ENCODE measurements around the gene PIH1D1. TPM values are rescaled to one million over a fixed set of nuclear protein-coding genes. Genes with fewer than 3 reads are reported as not detected.
A peak's percentile ranks its signal among the peaks of the same experiment; 100 is the strongest.

The PIH1D1 gene
- total and polyA plus RNA-seq, 2 of the 8 experiments (the other 6 are each of a cell fraction or from before 2014, with no cell fraction given): 146 to 195 TPM

DNA sequence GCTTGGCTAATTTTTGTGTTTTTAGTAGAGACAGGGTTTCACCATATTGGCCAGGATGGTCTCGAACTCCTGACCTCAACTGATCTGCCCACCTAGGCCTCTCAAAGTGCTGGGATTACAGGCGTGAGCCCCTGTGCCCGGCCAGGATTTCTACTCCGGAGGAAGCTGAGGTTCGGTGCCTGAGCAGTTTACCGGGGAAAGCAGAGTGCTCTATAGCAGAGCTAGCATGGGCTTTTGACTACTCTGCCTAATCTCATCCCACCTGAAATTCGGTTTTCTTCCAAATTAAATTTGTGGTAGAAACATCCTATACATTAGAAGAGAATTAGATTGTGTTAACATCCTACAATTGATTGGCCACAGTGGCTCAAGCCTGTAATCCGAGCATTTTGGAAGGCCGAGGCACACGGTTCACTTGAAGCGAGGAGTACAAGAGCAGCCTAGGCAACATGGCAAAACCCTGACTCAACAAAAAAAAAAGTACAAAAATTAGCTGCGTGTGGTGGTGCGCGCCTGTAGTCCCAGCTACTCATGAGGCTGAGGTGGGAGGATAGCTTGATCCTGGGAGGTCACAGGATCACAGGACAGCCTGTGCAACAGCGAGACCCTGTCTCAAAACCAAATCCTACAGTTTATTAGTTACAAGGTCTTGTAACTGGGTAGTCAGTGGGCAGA lies 37.4 kb upstream of the PIH1D1 start:
- peak overlapping the region; percentile 85 to 98 for H3K4me2 ChIP-seq (ENCODE audit: insufficient read depth in 1 of 2, low read depth in 2 of 2, low read length in 2 of 2)
- H3K14ac ChIP-seq (ENCODE audit: insufficient read length): no peak overlapping the region
- no peak overlapping the region for H2BK20ac ChIP-seq (ENCODE audit: low read length)
- peaks cover 12% of the 10 kb centered on the region for H3K23me2 ChIP-seq (ENCODE audit: low read depth, low read length)
- no peak for FAIRE-seq
- H3K23ac ChIP-seq (ENCODE audit: insufficient read length): no peak overlapping the region
- no peak overlapping the region for H4K91ac ChIP-seq (replicated peaks; ENCODE audit: insufficient read length, low read length)
- H2BK5ac ChIP-seq (ENCODE audit: low read depth, low read length): peak overlapping the region; percentile 99
- H3K56ac ChIP-seq (replicated peaks; ENCODE audit: insufficient read length, low read depth, low read length): peak overlapping the region; percentile 70
- H3K9ac ChIP-seq (replicated peaks in 1 of 4; ENCODE audit: extremely low read depth in 1 of 4, low read depth in 3 of 4, low read length in 3 of 4): peak overlapping the region; percentile 92 to 100 (median 100)
- no peak for DNase-seq (ENCODE audit: low read depth in 1 of 2, low spot score in 2 of 2)
- no peaks in the 10 kb centered on the region for H3K9me3 ChIP-seq (ENCODE audit: insufficient read depth in 2 of 2, low read depth in 1 of 2, low read length in 1 of 2)
- TF ChIP-seq MAFK (IDR thresholded peaks at IDR 0.05; ENCODE audit: low read depth, low read length) (peak; percentile 4; the same call in 1 of the 2 replicates), TAF7 (optimal IDR thresholded peaks at IDR 0.05; ENCODE audit: borderline replicate concordance, low read depth, low read length) (peak; percentile 11), KDM5A (IDR thresholded peaks at IDR 0.05; ENCODE audit: low read length) (no peak), YY1 (IDR thresholded peaks at IDR 0.05; ENCODE audit: low read depth, low read length) (no peak), POLR2AphosphoS5 (IDR thresholded peaks at IDR 0.05; ENCODE audit: low read depth, low read length) (peak; percentile 11)
- H3K4me3 ChIP-seq (ENCODE audit: extremely low read depth in 1 of 4, insufficient read depth in 2 of 4, low read depth in 3 of 4, low read length in 4 of 4): peak overlapping the region; percentile 96 to 100 (median 100)
- no peak overlapping the region for H2BK15ac ChIP-seq (ENCODE audit: low read length)
- H4K8ac ChIP-seq (ENCODE audit: extremely low read depth, insufficient read depth, low read length): no peak overlapping the region
- peak overlapping the region; percentile 98 for H3K27ac ChIP-seq (ENCODE audit: low read depth, low read length)
- H3K36me3 ChIP-seq (ENCODE audit: control insufficient read depth in 2 of 4, insufficient read depth in 4 of 4, low read length in 3 of 4): peaks cover 26 to 49% (median 36%) of the 10 kb centered on the region in 4 experiments
- CTCF ChIA-PET (ENCODE audit: partially characterized antibody): interaction anchor here (0.6 to 3.0 kb wide), 5 partner anchors 11 to 1000 kb away, joined by 3 to 9 read pairs (median 3); partner anchors contain the start of genes RPL18 and SPHK2
- peaks cover 0 to 8% (median 2%) of the 10 kb centered on the region in 4 experiments; a peak in 3 of 7 replicates for H3K4me1 ChIP-seq (replicated peaks in 1 of 4; ENCODE audit: control insufficient read depth in 3 of 4, insufficient read depth in 4 of 4, low read length in 3 of 4)
- 22% methylated on average over 15 of the region's 15 CpGs; no CpG with 5 or more reads in 1 of the 2 experiments for WGBS, 2 experiments (ENCODE audit: extremely low coverage in 1 of 2, insufficient coverage in 1 of 2, insufficient read length in 1 of 2, insufficient replicate concordance in 2 of 2, low coverage in 1 of 2, low lambda C conversion rate in 2 of 2, missing lambda C conversion rate in 1 of 2)
- H3K79me2 ChIP-seq (ENCODE audit: control insufficient read depth in 1 of 2, insufficient read depth in 2 of 2, low read length in 2 of 2): peaks cover 20 to 31% of the 10 kb centered on the region in 2 experiments
- no peak overlapping the region for H2BK120ac ChIP-seq (replicated peaks; ENCODE audit: low read depth, low read length)
- no peaks in the 10 kb centered on the region for H3K27me3 ChIP-seq (replicated peaks in 1 of 4; ENCODE audit: control insufficient read depth in 3 of 4, extremely low read depth in 1 of 4, insufficient read depth in 3 of 4, low read length in 3 of 4)
- no peak overlapping the region for H2AK5ac ChIP-seq (ENCODE audit: low read depth, low read length)
- peak overlapping the region; percentile 22 for H3K4ac ChIP-seq (replicated peaks; ENCODE audit: insufficient read length, low read depth, low read length)
- H3K18ac ChIP-seq (ENCODE audit: extremely low read depth, low read length): peak overlapping the region; percentile 60
- H4K5ac ChIP-seq (ENCODE audit: insufficient read length, low read depth, low read length): peak overlapping the region; percentile 8
- H2BK12ac ChIP-seq (ENCODE audit: low read depth, low read length): no peak overlapping the region
- POLR2A ChIA-PET (ENCODE audit: partially characterized antibody): interaction anchor here (0.5 to 10.8 kb wide), 37 partner anchors 8 to 561 kb away, joined by 3 to 138 read pairs (median 6); partner anchors contain the start of genes ALDH16A1, FCGRT, NOSIP and PIH1D1
- H3K79me1 ChIP-seq (ENCODE audit: low read depth, low read length): peaks cover 2% of the 10 kb centered on the region; the same call in 1 of the 2 replicates
- H4K20me1 ChIP-seq (replicated peaks in 1 of 2; ENCODE audit: control insufficient read depth in 1 of 2, insufficient read depth in 2 of 2, low read length in 2 of 2): peaks cover 15 to 20% of the 10 kb centered on the region in 2 experiments
- no peak overlapping the region for H2AFZ ChIP-seq (ENCODE audit: low read length)

All from H1 (cell line).